Measurements from ENCODE around the gene HSD17B4.
"Not testable (repeated sequence)": the region's sequence is repeated elsewhere in the genome, so short reads cannot be mapped to it uniquely, and the experiment has no call there.

GRCh38 chr5:119438587-119438917 lies 13.7 kb upstream of the HSD17B4 start:
- TF ChIP-seq GATA1 (IDR thresholded peaks at IDR 0.05; ENCODE audit: low read depth, low read length); POLR2A (IDR thresholded peaks at IDR 0.05; ENCODE audit: low read length): not testable (repeated sequence)
